Endometrial microvascular endothelial cells (primary cell): ENCODE data around the gene MARF1. TPM values are rescaled to one million over a fixed set of nuclear protein-coding genes. Genes with fewer than 3 reads are reported as not detected.
"Not testable (repeated sequence)": the region's sequence is repeated elsewhere in the genome, so short reads cannot be mapped to it uniquely, and the experiment has no call there.

ENCODE experiments used
- in situ Hi-C: cut with HindIII; loops from 2 replicates; pipeline ENCODE4 v1.10.0; 2017; ENCODE audit warnings: low sequenced_read_pairs, low pct_unique_long_range_greater_than_20kb; ENCODE audit errors: inconsistent ontology term
- total RNA-seq: library from RNA; depleted of rRNA; stranded (reverse); fragments of >200 nt; gene quantifications from one replicate; pipeline ENCODE4 v1.2.3, GENCODE V29; 2015; ENCODE audit errors: inconsistent ontology term

The MARF1 gene
- total RNA-seq, 1 donor from 2014 or later = 13.7 TPM

GRCh38 chr16:15548482-15548891, 94.5 kb downstream of the MARF1 start:
- in situ Hi-C loops = no loop called here

- in situ Hi-C loops = no loop called here
These were observed 95.2 kb downstream of the MARF1 start for GRCh38 chr16:15547768-15548096.

- in situ Hi-C loops = not testable (repeated sequence)
These were observed 95.7 kb downstream of the MARF1 start for GRCh38 chr16:15547072-15547767.

- in situ Hi-C loops = no loop called here
These were observed 97.4 kb downstream of the MARF1 start for GRCh38 chr16:15545544-15545943.

GRCh38 chr16:15544405-15544804, 98.5 kb downstream of the MARF1 start:
- in situ Hi-C loops = no loop called here

Other genes starting within 250 kb of the MARF1 start
- gene MPV17L, start 247.4 kb downstream of the MARF1 start, total RNA-seq = 0.19 TPM
- 28.4 TPM for gene BMERB1, start 208.6 kb downstream of the MARF1 start, total RNA-seq
- 57.4 TPM for gene NDE1, start 7.1 kb upstream of the MARF1 start, total RNA-seq
- gene MYH11, start 213.9 kb upstream of the MARF1 start, total RNA-seq = not detected
- 36.1 TPM for gene CEP20, start 245.4 kb upstream of the MARF1 start, total RNA-seq